Neural cell (in vitro differentiated cells): ENCODE data around the gene SCNN1G. TPM values are rescaled to one million over a fixed set of nuclear protein-coding genes. Genes with fewer than 3 reads are reported as not detected.

ENCODE experiments used
- H2AFZ ChIP-seq: fragments of 200-600, 300-800 bp; sonication (generic), shearing (Covaris generic); 2 replicates; pipeline ENCODE4 v1.6.0; 2014; ENCODE audit warnings: low read depth, mild to moderate bottlenecking, antibody characterized with exemption, low read length, moderate library complexity
- H3F3A ChIP-seq: fragments of 200-600 bp; shearing (Covaris generic); 2 replicates; pipeline ENCODE4 v1.6.1; 2016; ENCODE audit warnings: mild to moderate bottlenecking, moderate library complexity, mixed read lengths, antibody characterized with exemption, low read length; ENCODE audit not compliant: insufficient read depth, poor library complexity, severe bottlenecking
- H3K27ac ChIP-seq: fragments of 200-600, 300-800 bp; sonication (generic), shearing (Covaris generic); 2 replicates; pipeline ENCODE4 v1.5.1; 2014; ENCODE audit warnings: mild to moderate bottlenecking, low read length, moderate library complexity
- H3K27me3 ChIP-seq: fragments of 300-800, 200-600 bp; sonication (generic), shearing (Covaris generic); 2 replicates; pipeline ENCODE4 v1.6.0; 2014; ENCODE audit warnings: mild to moderate bottlenecking, low read depth, low read length, moderate library complexity; ENCODE audit not compliant: insufficient read depth
- H3K36me3 ChIP-seq: fragments of 300-800, 200-600 bp; sonication (generic), shearing (Covaris generic); 2 replicates; pipeline ENCODE4 v1.5.1; 2014; ENCODE audit warnings: mild to moderate bottlenecking, antibody characterized with exemption, low read length, moderate library complexity; ENCODE audit not compliant: insufficient read depth
- H3K4me2 ChIP-seq: fragments of 300-800, 200-600 bp; sonication (generic), shearing (Covaris generic); 2 replicates; pipeline ENCODE4 v1.6.0; 2014; ENCODE audit warnings: mild to moderate bottlenecking, low read length
- H3K4me3 ChIP-seq: fragments of 300-800, 200-600 bp; sonication (generic), shearing (Covaris generic); 2 replicates; pipeline ENCODE4 v1.5.1; 2014; ENCODE audit warnings: mild to moderate bottlenecking, low read length, moderate library complexity
- H3K79me2 ChIP-seq: fragments of 200-600 bp; shearing (Covaris generic); replicated peaks from 2 replicates; pipeline ENCODE4 v1.6.0; 2014; ENCODE audit warnings: mild to moderate bottlenecking, low read length, moderate library complexity; ENCODE audit not compliant: insufficient read depth
- H3K9ac ChIP-seq: fragments of 300-800, 200-600 bp; sonication (generic), shearing (Covaris generic); 2 replicates; pipeline ENCODE4 v1.6.1; 2016; ENCODE audit warnings: mild to moderate bottlenecking, low read length, mixed read lengths
- H3K9me2 ChIP-seq: fragments of 200-600 bp; shearing (Covaris generic); 2 replicates; pipeline ENCODE4 v1.6.1; 2016; ENCODE audit warnings: mild to moderate bottlenecking, low read length, mixed read lengths; ENCODE audit not compliant: insufficient read depth
- H3K9me3 ChIP-seq: fragments of 200-600, 300-800 bp; sonication (generic), shearing (Covaris generic); 2 replicates; pipeline ENCODE4 v1.6.1; 2016; ENCODE audit warnings: mild to moderate bottlenecking, mixed run types, low read length, moderate library complexity, mixed read lengths
- H4K20me1 ChIP-seq: fragments of 200-600 bp; shearing (Covaris generic); 2 replicates; pipeline ENCODE4 v1.6.1; 2016; ENCODE audit warnings: mild to moderate bottlenecking, mixed run types; ENCODE audit not compliant: insufficient read depth
- CTCF ChIP-seq: fragments of 450-650 bp; IDR thresholded peaks from 2 replicates; pipeline ENCODE4 v1.5.1; 2014; ENCODE audit warnings: antibody characterized with exemption, mild to moderate bottlenecking, moderate library complexity; ENCODE audit not compliant: poor library complexity, severe bottlenecking
- EP300 ChIP-seq: fragments of 450-650 bp; conservative IDR thresholded peaks from 2 replicates; pipeline ENCODE4 v1.6.1; 2014; ENCODE audit warnings: antibody characterized with exemption, mild to moderate bottlenecking, moderate library complexity; ENCODE audit not compliant: poor library complexity, severe bottlenecking
- EZH2 ChIP-seq: fragments of 200-600, 300-800 bp; shearing (Covaris generic), sonication (generic); IDR thresholded peaks from 2 replicates; pipeline ENCODE4 v1.6.1; 2014; ENCODE audit warnings: antibody characterized with exemption, low read length, borderline replicate concordance, mild to moderate bottlenecking; ENCODE audit not compliant: insufficient read depth, poor library complexity, severe bottlenecking
- MXI1 ChIP-seq: fragments of 450-650 bp; conservative IDR thresholded peaks from 2 replicates; pipeline ENCODE4 v1.6.1; 2014; ENCODE audit warnings: antibody characterized with exemption, mild to moderate bottlenecking; ENCODE audit not compliant: poor library complexity, severe bottlenecking
- POLR2AphosphoS5 ChIP-seq: IDR thresholded peaks from 2 replicates; pipeline ENCODE4 v1.6.1; 2012
- RAD21 ChIP-seq: fragments of 450-650 bp; conservative IDR thresholded peaks from 2 replicates; pipeline ENCODE4 v1.6.1; 2014; ENCODE audit warnings: antibody characterized with exemption, mild to moderate bottlenecking, moderate library complexity
- REST ChIP-seq: IDR thresholded peaks from 2 replicates; pipeline ENCODE4 v1.6.1; 2012; ENCODE audit warnings: borderline replicate concordance
- SMC3 ChIP-seq: fragments of 450-650 bp; conservative IDR thresholded peaks from 2 replicates; pipeline ENCODE4 v1.6.1; 2014; ENCODE audit warnings: antibody characterized with exemption, mild to moderate bottlenecking, moderate library complexity; ENCODE audit not compliant: poor library complexity
- TAF1 ChIP-seq: IDR thresholded peaks from 2 replicates; pipeline ENCODE4 v1.6.1; 2012; ENCODE audit warnings: low read depth
- polyA plus RNA-seq: library from polyadenylated mRNA; depleted of rRNA; stranded (reverse); fragments of >200 nt; gene quantifications from 2 replicates; pipeline ENCODE4 v1.2.3, GENCODE V29; 2014

Gene SCNN1G
- polyA plus RNA-seq, 1 donor from 2014 or later = not detected

GRCh38 chr16:23137818-23138217 is 44.7 kb upstream of the SCNN1G start:
- peaks cover 6% of the 10 kb centered on the region for H4K20me1 ChIP-seq
- TF ChIP-seq RAD21 = no peak
- TF ChIP-seq POLR2AphosphoS5 = no peak
- peaks cover 20% of the 10 kb centered on the region for H3K79me2 ChIP-seq

GRCh38 chr16:23140107-23140506 is 42.4 kb upstream of the SCNN1G start:
- H3K9me2 ChIP-seq = no peaks in the 10 kb centered on the region
- no peak overlapping the region for H3K9ac ChIP-seq
- no peak overlapping the region for H3K27ac ChIP-seq
- H3K9me3 ChIP-seq = no peaks in the 10 kb centered on the region
- H3K27me3 ChIP-seq = no peaks in the 10 kb centered on the region
- no peaks in the 10 kb centered on the region for H3F3A ChIP-seq
- H4K20me1 ChIP-seq = peaks cover 8% of the 10 kb centered on the region
- TF ChIP-seq RAD21 (no peak), EZH2 (no peak), CTCF (no peak), MXI1 (no peak), EP300 (no peak), REST (no peak), POLR2AphosphoS5 (no peak), TAF1 (no peak), SMC3 (no peak)
- no peak overlapping the region for H3K4me2 ChIP-seq
- H2AFZ ChIP-seq = no peak overlapping the region
- H3K36me3 ChIP-seq = no peaks in the 10 kb centered on the region
- H3K79me2 ChIP-seq = peaks cover 21% of the 10 kb centered on the region
- H3K4me3 ChIP-seq = no peak overlapping the region

More at GRCh38 chr16:23137818-23138217, 44.7 kb upstream of the SCNN1G start:
- Histone ChIP-seq H3F3A (no peaks in the 10 kb centered on the region), H3K36me3 (no peaks in the 10 kb centered on the region), H3K4me2 (no peak overlapping the region), H3K9me3 (no peaks in the 10 kb centered on the region), H3K9ac (no peak overlapping the region), H3K27me3 (no peaks in the 10 kb centered on the region), H3K9me2 (no peaks in the 10 kb centered on the region), H2AFZ (no peak overlapping the region), H3K4me3 (no peak overlapping the region), H3K27ac (no peak overlapping the region)

- TF ChIP-seq CTCF = no peak
- no peak for TF ChIP-seq EP300
- no peak for TF ChIP-seq EZH2
- TF ChIP-seq SMC3 = no peak
- no peak for TF ChIP-seq POLR2AphosphoS5
- no peak for TF ChIP-seq MXI1
- no peak for TF ChIP-seq TAF1
- peaks cover 8% of the 10 kb centered on the region for H4K20me1 ChIP-seq
- no peak overlapping the region for H3K9ac ChIP-seq
- H3K9me3 ChIP-seq = no peaks in the 10 kb centered on the region
- H3K27me3 ChIP-seq = no peaks in the 10 kb centered on the region
- H3F3A ChIP-seq = no peaks in the 10 kb centered on the region
- no peak overlapping the region for H3K27ac ChIP-seq
- H3K4me2 ChIP-seq = no peak overlapping the region
- no peak overlapping the region for H2AFZ ChIP-seq
- H3K9me2 ChIP-seq = no peaks in the 10 kb centered on the region
- H3K36me3 ChIP-seq = no peaks in the 10 kb centered on the region
- H3K4me3 ChIP-seq = no peak overlapping the region
- peaks cover 24% of the 10 kb centered on the region for H3K79me2 ChIP-seq
Measured at GRCh38 chr16:23141033-23141432, 41.5 kb upstream of the SCNN1G start.
